ENCODE data around the gene KLHL3.
"Not testable (repeated sequence)": the region's sequence is repeated elsewhere in the genome, so short reads cannot be mapped to it uniquely, and the experiment has no call there.

KLHL3 gene

GRCh38 chr5:137648361-137648760 is 87.5 kb downstream of the KLHL3 start:
- Histone ChIP-seq H3K36me3 (ENCODE audit: control insufficient read depth, insufficient read depth, low read length) (no peaks in the 10 kb centered on the region), H3K9ac (ENCODE audit: low read length) (no peak overlapping the region), H3K27me3 (ENCODE audit: control insufficient read depth, insufficient read depth, low read length) (no peaks in the 10 kb centered on the region), H3K4me3 (ENCODE audit: low read length) (no peak overlapping the region), H3K4me1 (ENCODE audit: control insufficient read depth, insufficient read depth, low read length) (no peaks in the 10 kb centered on the region), H3K27ac (ENCODE audit: low read depth, low read length) (no peak overlapping the region)

GRCh38 chr5:137647401-137647800 is 88.5 kb downstream of the KLHL3 start:
- H3K9ac ChIP-seq (ENCODE audit: low read length), result no peak overlapping the region
- H3K36me3 ChIP-seq (ENCODE audit: control insufficient read depth, insufficient read depth, low read length), result no peaks in the 10 kb centered on the region
- H3K27me3 ChIP-seq (ENCODE audit: control insufficient read depth, insufficient read depth, low read length), result no peaks in the 10 kb centered on the region
- no peak overlapping the region for H3K4me3 ChIP-seq (ENCODE audit: low read length)
- H3K4me1 ChIP-seq (ENCODE audit: control insufficient read depth, insufficient read depth, low read length), result no peaks in the 10 kb centered on the region
- H3K27ac ChIP-seq (ENCODE audit: low read depth, low read length), result no peak overlapping the region

GRCh38 chr5:137646761-137647160 is 89.1 kb downstream of the KLHL3 start:
- no peak overlapping the region for H3K4me3 ChIP-seq (ENCODE audit: low read length)
- H3K27me3 ChIP-seq (ENCODE audit: control insufficient read depth, insufficient read depth, low read length), result no peaks in the 10 kb centered on the region
- H3K9ac ChIP-seq (ENCODE audit: low read length), result no peak overlapping the region
- H3K27ac ChIP-seq (ENCODE audit: low read depth, low read length), result no peak overlapping the region
- H3K4me1 ChIP-seq (ENCODE audit: control insufficient read depth, insufficient read depth, low read length), result no peaks in the 10 kb centered on the region
- H3K36me3 ChIP-seq (ENCODE audit: control insufficient read depth, insufficient read depth, low read length), result no peaks in the 10 kb centered on the region

- not testable (repeated sequence) for H3K36me3 ChIP-seq (ENCODE audit: control insufficient read depth, insufficient read depth, low read length); H3K9ac ChIP-seq (ENCODE audit: low read length); H3K4me1 ChIP-seq (ENCODE audit: control insufficient read depth, insufficient read depth, low read length); H3K27me3 ChIP-seq (ENCODE audit: control insufficient read depth, insufficient read depth, low read length); H3K27ac ChIP-seq (ENCODE audit: low read depth, low read length); H3K4me3 ChIP-seq (ENCODE audit: low read length)
Observed at GRCh38 chr5:137643081-137643480, 92.8 kb downstream of the KLHL3 start.

- no peaks in the 10 kb centered on the region for H3K4me1 ChIP-seq (ENCODE audit: control insufficient read depth, insufficient read depth, low read length)
- no peak overlapping the region for H3K4me3 ChIP-seq (ENCODE audit: low read length)
- no peaks in the 10 kb centered on the region for H3K27me3 ChIP-seq (ENCODE audit: control insufficient read depth, insufficient read depth, low read length)
- H3K9ac ChIP-seq (ENCODE audit: low read length), result no peak overlapping the region
- no peaks in the 10 kb centered on the region for H3K36me3 ChIP-seq (ENCODE audit: control insufficient read depth, insufficient read depth, low read length)
- H3K27ac ChIP-seq (ENCODE audit: low read depth, low read length), result no peak overlapping the region
Observed at GRCh38 chr5:137642091-137642490, 93.8 kb downstream of the KLHL3 start.

- H3K4me1 ChIP-seq (ENCODE audit: control insufficient read depth, insufficient read depth, low read length), result no peaks in the 10 kb centered on the region
- no peaks in the 10 kb centered on the region for H3K27me3 ChIP-seq (ENCODE audit: control insufficient read depth, insufficient read depth, low read length)
- H3K36me3 ChIP-seq (ENCODE audit: control insufficient read depth, insufficient read depth, low read length), result no peaks in the 10 kb centered on the region
- H3K9ac ChIP-seq (ENCODE audit: low read length), result no peak overlapping the region
- H3K27ac ChIP-seq (ENCODE audit: low read depth, low read length), result no peak overlapping the region
- H3K4me3 ChIP-seq (ENCODE audit: low read length), result no peak overlapping the region
Observed at GRCh38 chr5:137641148-137641547, 94.7 kb downstream of the KLHL3 start.

- Histone ChIP-seq H3K36me3 (ENCODE audit: control insufficient read depth, insufficient read depth, low read length) (no peaks in the 10 kb centered on the region), H3K27me3 (ENCODE audit: control insufficient read depth, insufficient read depth, low read length) (no peaks in the 10 kb centered on the region), H3K27ac (ENCODE audit: low read depth, low read length) (no peak overlapping the region), H3K9ac (ENCODE audit: low read length) (no peak overlapping the region), H3K4me1 (ENCODE audit: control insufficient read depth, insufficient read depth, low read length) (no peaks in the 10 kb centered on the region), H3K4me3 (ENCODE audit: low read length) (no peak overlapping the region)
Observed at GRCh38 chr5:137639645-137640044, 96.2 kb downstream of the KLHL3 start.

GRCh38 chr5:137638841-137639240 is 97.0 kb downstream of the KLHL3 start:
- Histone ChIP-seq H3K9ac (ENCODE audit: low read length) (no peak overlapping the region), H3K36me3 (ENCODE audit: control insufficient read depth, insufficient read depth, low read length) (no peaks in the 10 kb centered on the region), H3K4me3 (ENCODE audit: low read length) (no peak overlapping the region), H3K4me1 (ENCODE audit: control insufficient read depth, insufficient read depth, low read length) (no peaks in the 10 kb centered on the region), H3K27me3 (ENCODE audit: control insufficient read depth, insufficient read depth, low read length) (no peaks in the 10 kb centered on the region), H3K27ac (ENCODE audit: low read depth, low read length) (no peak overlapping the region)

- Histone ChIP-seq H3K27ac (ENCODE audit: low read depth, low read length) (no peak overlapping the region), H3K27me3 (ENCODE audit: control insufficient read depth, insufficient read depth, low read length) (no peaks in the 10 kb centered on the region), H3K4me1 (ENCODE audit: control insufficient read depth, insufficient read depth, low read length) (no peaks in the 10 kb centered on the region), H3K9ac (ENCODE audit: low read length) (no peak overlapping the region), H3K36me3 (ENCODE audit: control insufficient read depth, insufficient read depth, low read length) (no peaks in the 10 kb centered on the region), H3K4me3 (ENCODE audit: low read length) (no peak overlapping the region)
Observed at GRCh38 chr5:137636830-137637714, 98.8 kb downstream of the KLHL3 start.

- Histone ChIP-seq H3K9ac (ENCODE audit: low read length) (no peak overlapping the region), H3K36me3 (ENCODE audit: control insufficient read depth, insufficient read depth, low read length) (no peaks in the 10 kb centered on the region), H3K4me1 (ENCODE audit: control insufficient read depth, insufficient read depth, low read length) (no peaks in the 10 kb centered on the region), H3K27ac (ENCODE audit: low read depth, low read length) (no peak overlapping the region), H3K27me3 (ENCODE audit: control insufficient read depth, insufficient read depth, low read length) (no peaks in the 10 kb centered on the region), H3K4me3 (ENCODE audit: low read length) (no peak overlapping the region)
Observed at GRCh38 chr5:137636099-137636498, 99.8 kb downstream of the KLHL3 start.

- Histone ChIP-seq H3K4me1 (ENCODE audit: control insufficient read depth, insufficient read depth, low read length) (no peaks in the 10 kb centered on the region), H3K9ac (ENCODE audit: low read length) (no peak overlapping the region), H3K27ac (ENCODE audit: low read depth, low read length) (no peak overlapping the region), H3K4me3 (ENCODE audit: low read length) (no peak overlapping the region), H3K27me3 (ENCODE audit: control insufficient read depth, insufficient read depth, low read length) (no peaks in the 10 kb centered on the region), H3K36me3 (ENCODE audit: control insufficient read depth, insufficient read depth, low read length) (no peaks in the 10 kb centered on the region)
Observed at GRCh38 chr5:137635521-137635921, 100.4 kb downstream of the KLHL3 start.

- no peaks in the 10 kb centered on the region for H3K36me3 ChIP-seq (ENCODE audit: control insufficient read depth, insufficient read depth, low read length)
- H3K27ac ChIP-seq (ENCODE audit: low read depth, low read length), result no peak overlapping the region
- H3K4me1 ChIP-seq (ENCODE audit: control insufficient read depth, insufficient read depth, low read length), result no peaks in the 10 kb centered on the region
- H3K27me3 ChIP-seq (ENCODE audit: control insufficient read depth, insufficient read depth, low read length), result no peaks in the 10 kb centered on the region
- H3K4me3 ChIP-seq (ENCODE audit: low read length), result no peak overlapping the region
- no peak overlapping the region for H3K9ac ChIP-seq (ENCODE audit: low read length)
Observed at GRCh38 chr5:137633896-137634295, 102.0 kb downstream of the KLHL3 start.

GRCh38 chr5:137632716-137633115 is 103.2 kb downstream of the KLHL3 start:
- H3K4me3 ChIP-seq (ENCODE audit: low read length), result no peak overlapping the region
- no peak overlapping the region for H3K27ac ChIP-seq (ENCODE audit: low read depth, low read length)
- H3K9ac ChIP-seq (ENCODE audit: low read length), result no peak overlapping the region
- no peaks in the 10 kb centered on the region for H3K4me1 ChIP-seq (ENCODE audit: control insufficient read depth, insufficient read depth, low read length)
- H3K36me3 ChIP-seq (ENCODE audit: control insufficient read depth, insufficient read depth, low read length), result no peaks in the 10 kb centered on the region
- no peaks in the 10 kb centered on the region for H3K27me3 ChIP-seq (ENCODE audit: control insufficient read depth, insufficient read depth, low read length)
